Aorta (tissue), 5 donors: ENCODE measurements around the gene APLP1. TPM values are rescaled to one million over a fixed set of nuclear protein-coding genes. Genes with fewer than 3 reads are reported as not detected.

ENCODE experiments used
- ATAC-seq: fragments of 200-7000 bp; cut with Tn5 transposase; one replicate; pipeline ENCODE4 v1.9.1; 2022; ENCODE audit warnings: moderate library complexity; ENCODE audit not compliant: low FRiP score
- DNase-seq, 2 donors: peaks; one replicate each; pipeline ENCODE4 v3.0.0-alpha.2; 2020
- H3K27ac ChIP-seq, 2 donors: one replicate each; pipeline ENCODE4 v1.5.1; 2013; ENCODE audit warnings: low read length in 2 of 2, mild to moderate bottlenecking in 2 of 2, moderate library complexity in 2 of 2, control low read depth in 1 of 2, inconsistent platforms in 1 of 2, low read depth in 1 of 2
- H3K27me3 ChIP-seq, 2 donors: one replicate each; pipeline ENCODE4 v1.6.1; 2013; ENCODE audit warnings: control low read depth in 1 of 2, low read length in 1 of 2, mild to moderate bottlenecking in 1 of 2, moderate library complexity in 1 of 2; ENCODE audit not compliant: insufficient read depth in 2 of 2, control insufficient read depth in 1 of 2
- H3K36me3 ChIP-seq, 2 donors: one replicate each; pipeline ENCODE4 v1.6.1; 2013; ENCODE audit warnings: control low read depth in 1 of 2, low read length in 1 of 2, mild to moderate bottlenecking in 1 of 2; ENCODE audit not compliant: insufficient read depth in 2 of 2, control insufficient read depth in 1 of 2
- H3K4me1 ChIP-seq, 2 donors: one replicate each; pipeline ENCODE4 v1.6.1; 2013; ENCODE audit warnings: low read length in 2 of 2, control low read depth in 1 of 2, mild to moderate bottlenecking in 1 of 2, moderate library complexity in 1 of 2; ENCODE audit not compliant: insufficient read depth in 2 of 2, control insufficient read depth in 1 of 2
- H3K4me3 ChIP-seq, 2 donors: one replicate each; pipeline ENCODE4 v1.5.1; 2013; ENCODE audit warnings: low read length in 2 of 2, control low read depth in 1 of 2, mild to moderate bottlenecking in 1 of 2
- H3K9me3 ChIP-seq: one replicate; pipeline ENCODE4 v1.6.1; 2013; ENCODE audit warnings: mild to moderate bottlenecking, low read length; ENCODE audit not compliant: control insufficient read depth
- WGBS, 2 donors: extraction: QIAGEN DNeasy Blood & Tissue Kit; methylation state at CpG; one replicate each; pipeline ENCODE4 v1.1.7; 2013; 5-methylcytosine and 5-hydroxymethylcytosine counted together
- intact Hi-C, 2 donors: fragments of 100-400 bp; cut with DNase I; formaldehyde crosslinking; loops; one replicate each; pipeline versions ENCODE4 v1.14.2 to v1.15.0; 2022
- polyA plus RNA-seq, 2 donors: library from polyadenylated mRNA; stranded (reverse); fragments of 200-250 nt; gene quantifications; one replicate each; pipeline ENCODE4 v1.2.3, GENCODE V29; 2013
- total RNA-seq, 2 donors: library from RNA; stranded (reverse); fragmentation: NEBNext Ultra II Directional; extraction: Animal tissue kit (Norgen Biotek cat#: 25700); gene quantifications; one replicate each; pipeline ENCODE4 v1.2.1, GENCODE V29; 2021
- donor health status: healthy with polysubstance abuse.
- donor health status: Bipolar disorder and iron deficiency.
- donor health status: DM: no; HTN: no; CAD: no.
- donor health status: DM: no; HTN: no; CAD: no.
- donor health status: DM: yes; HTN: yes; CAD: no.

APLP1 gene
- total and polyA plus RNA-seq, 4 donors, result 7.6 to 23.0 (median 13.2) TPM

GRCh38 chr19:35895911-35896642 is 27.7 kb downstream of the APLP1 start:
- WGBS, 2 donors, result 91 to 92% methylated on average over 21 of the region's 21 CpGs
- H3K4me1 ChIP-seq, result no peaks in the 10 kb centered on the region
- H3K9me3 ChIP-seq, result no peaks in the 10 kb centered on the region
- ATAC-seq, result no peak
- DNase-seq, result no peak
- no peaks in the 10 kb centered on the region for H3K36me3 ChIP-seq
- intact Hi-C loops, result no loop called here
- H3K27ac ChIP-seq, result no peak overlapping the region
- H3K4me3 ChIP-seq, result no peak overlapping the region
- no peaks in the 10 kb centered on the region for H3K27me3 ChIP-seq

- 96 to 98% methylated on average over 13 of the region's 13 CpGs for whole genome bisulfite sequencing, 2 donors
- Histone ChIP-seq H3K27me3 (no peaks in the 10 kb centered on the region), H3K27ac (no peak overlapping the region), H3K4me3 (no peak overlapping the region), H3K4me1 (no peaks in the 10 kb centered on the region), H3K9me3 (no peaks in the 10 kb centered on the region), H3K36me3 (no peaks in the 10 kb centered on the region)
- DNase-seq (no peak), ATAC-seq (no peak)
- intact Hi-C loops, result no loop called here
Measured at GRCh38 chr19:35896643-35897040, 28.3 kb downstream of the APLP1 start.

GRCh38 chr19:35897706-35898451 is 29.5 kb downstream of the APLP1 start:
- DNase-seq, result no peak
- H3K27me3 ChIP-seq, result no peaks in the 10 kb centered on the region
- WGBS, 2 donors, result 94 to 95% methylated on average over 13 of the region's 13 CpGs
- intact Hi-C loops, result no loop called here
- no peak overlapping the region for H3K27ac ChIP-seq
- no peak overlapping the region for H3K4me3 ChIP-seq
- no peaks in the 10 kb centered on the region for H3K9me3 ChIP-seq
- H3K4me1 ChIP-seq, result no peaks in the 10 kb centered on the region
- no peak for ATAC-seq
- no peaks in the 10 kb centered on the region for H3K36me3 ChIP-seq

- no peaks in the 10 kb centered on the region for H3K9me3 ChIP-seq
- no peaks in the 10 kb centered on the region for H3K36me3 ChIP-seq
- no peaks in the 10 kb centered on the region for H3K27me3 ChIP-seq
- intact Hi-C loops, result no loop called here
- no peaks in the 10 kb centered on the region for H3K4me1 ChIP-seq
- ATAC-seq, result no peak
- peak overlapping the region; percentile 39 to 74 for H3K4me3 ChIP-seq
- 11 to 16% methylated on average over 17 of the region's 17 CpGs for WGBS, 2 donors
- DNase-seq, result no peak
- H3K27ac ChIP-seq, result no peak overlapping the region
Measured at GRCh38 chr19:35898499-35898809, 30.1 kb downstream of the APLP1 start.

GRCh38 chr19:35899547-35900214 is 31.3 kb downstream of the APLP1 start:
- Histone ChIP-seq H3K4me3 (peak overlapping the region; percentile 39 to 74), H3K4me1 (no peaks in the 10 kb centered on the region)

GRCh38 chr19:35901055-35901644 is 32.8 kb downstream of the APLP1 start:
- no peaks in the 10 kb centered on the region for H3K36me3 ChIP-seq
- no peaks in the 10 kb centered on the region for H3K27me3 ChIP-seq
- no peaks in the 10 kb centered on the region for H3K9me3 ChIP-seq
- no peak for DNase-seq
- 68 to 76% methylated on average over 2 of the region's 2 CpGs for whole genome bisulfite sequencing, 2 donors
- H3K4me3 ChIP-seq, result no peak overlapping the region
- intact Hi-C loops, result loop anchor here in 1 of 2 donors (2.0 kb wide), 1 partner anchor 30 kb away; no protein-coding TSS in a partner anchor
- no peak for ATAC-seq
- no peak overlapping the region for H3K27ac ChIP-seq
- H3K4me1 ChIP-seq, result no peaks in the 10 kb centered on the region

More at GRCh38 chr19:35899547-35900214, 31.3 kb downstream of the APLP1 start:
- no peaks in the 10 kb centered on the region for H3K36me3 ChIP-seq
- ATAC-seq (peak; percentile 87), DNase-seq (peak; percentile 90 to 93)
- no peaks in the 10 kb centered on the region for H3K27me3 ChIP-seq
- H3K9me3 ChIP-seq, result no peaks in the 10 kb centered on the region
- H3K27ac ChIP-seq, result no peak overlapping the region
- intact Hi-C loops, result loop anchor here in 1 of 2 donors (2.0 kb wide), 1 partner anchor 31 kb away; no protein-coding TSS in a partner anchor
- 0 to 1% methylated on average over 27 to 42 of the region's 43 CpGs for WGBS, 2 donors

GRCh38 chr19:35901854-35902661 is 33.7 kb downstream of the APLP1 start, which contains the start of gene HCST:
TSS of gene HCST (plus strand) at chr19:35902529. CDS start at chr19:35902594, 65 bp downstream.
- Histone ChIP-seq H3K9me3 (no peaks in the 10 kb centered on the region), H3K27ac (no peak within 1 kb of the TSS), H3K4me1 (no peaks in the 10 kb centered on the region), H3K4me3 (no peak within 1 kb of the TSS), H3K27me3 (no peaks in the 10 kb centered on the region), H3K36me3 (no peaks in the 10 kb centered on the region)
- 66 to 70% methylated on average over 6 of the region's 6 CpGs for WGBS, 2 donors
- ATAC-seq (no peak), DNase-seq (peak in 1 of 2 donors; percentile 69)
- intact Hi-C loops, result loop anchor here in 1 of 2 donors (2.0 kb wide), 1 partner anchor 29 kb away; no protein-coding TSS in a partner anchor
